GM12865 (cell line): ENCODE data around the gene NFATC2.

Source experiments
- DNase-seq: peaks from one replicate; pipeline ENCODE4 v3.0.0; 2010; ENCODE audit warnings: low read depth
- H3K4me3 ChIP-seq: 2 replicates; pipeline ENCODE4 v1.5.1; 2011; ENCODE audit warnings: mild to moderate bottlenecking, low read depth, low read length, control low read depth
- CTCF ChIP-seq: IDR thresholded peaks from 2 replicates; pipeline ENCODE4 v1.5.1; 2011; ENCODE audit warnings: low read length, control low read depth, low read depth, inconsistent platforms; ENCODE audit not compliant: insufficient read depth; ENCODE audit errors: missing control alignments

The NFATC2 gene

GRCh38 chr20:51384875-51385274, 157.6 kb downstream of the NFATC2 start:
- DNase-seq: no peak
- no peak for TF ChIP-seq CTCF
- no peak overlapping the region for H3K4me3 ChIP-seq

- TF ChIP-seq CTCF: no peak
- DNase-seq: no peak
- no peak overlapping the region for H3K4me3 ChIP-seq
Observed at GRCh38 chr20:51383891-51384510, 158.5 kb downstream of the NFATC2 start.

- no peak overlapping the region for H3K4me3 ChIP-seq
- DNase-seq: no peak
- TF ChIP-seq CTCF: no peak
Observed at GRCh38 chr20:51382986-51383821, 159.3 kb downstream of the NFATC2 start.

- DNase-seq: no peak
- H3K4me3 ChIP-seq: no peak overlapping the region
- no peak for TF ChIP-seq CTCF
Observed at GRCh38 chr20:51382111-51382985, 160.2 kb downstream of the NFATC2 start.

GRCh38 chr20:51381557-51381956, 161.0 kb downstream of the NFATC2 start:
- DNase-seq: no peak
- TF ChIP-seq CTCF: no peak

GRCh38 chr20:51380401-51381385, 161.8 kb downstream of the NFATC2 start:
- H3K4me3 ChIP-seq: no peak overlapping the region
- DNase-seq: peak; percentile 67
- no peak for TF ChIP-seq CTCF

More at GRCh38 chr20:51381557-51381956, 161.0 kb downstream of the NFATC2 start:
- no peak overlapping the region for H3K4me3 ChIP-seq
